ENCODE results near the gene INPP5K.
"Not testable (repeated sequence)": the region's sequence is repeated elsewhere in the genome, so short reads cannot be mapped to it uniquely, and the experiment has no call there.

INPP5K gene

DNA sequence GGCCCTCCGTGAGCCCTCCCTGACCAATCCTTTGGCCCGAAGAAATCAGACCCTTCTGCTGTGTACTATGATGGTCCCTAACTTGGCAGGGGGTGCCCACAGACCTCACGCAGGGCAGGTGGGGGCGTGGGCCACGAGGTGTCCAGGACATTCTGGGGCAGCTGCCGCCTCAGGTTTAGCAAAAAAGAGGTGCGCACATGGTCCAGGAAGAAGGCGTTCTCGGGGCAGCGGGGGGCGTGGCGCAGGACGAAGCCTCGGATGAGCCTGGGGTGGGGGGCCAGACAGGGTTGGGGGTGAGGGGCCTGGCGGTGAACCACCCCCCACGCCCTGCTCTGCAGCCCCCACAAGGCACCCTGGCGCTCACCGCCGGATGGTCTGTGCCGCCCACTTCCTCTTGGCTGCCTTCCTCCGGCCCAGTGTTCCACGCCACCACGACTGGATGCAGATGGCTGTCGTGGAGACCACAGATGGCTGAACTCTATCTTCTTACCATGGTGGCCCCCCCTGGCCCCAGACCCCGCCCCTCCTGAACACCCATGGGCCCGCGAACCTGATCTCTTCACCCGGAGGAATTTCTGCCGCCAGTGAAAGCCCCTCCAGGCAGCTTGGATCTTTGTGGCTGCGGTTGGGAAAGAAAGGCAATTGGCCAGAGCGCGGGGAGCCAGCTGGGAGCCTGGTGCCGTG, 46.2 kb downstream of the INPP5K start:
- in situ Hi-C loops (cut with HindIII; ENCODE audit: low sequenced_read_pairs) = no loop called here

DNA sequence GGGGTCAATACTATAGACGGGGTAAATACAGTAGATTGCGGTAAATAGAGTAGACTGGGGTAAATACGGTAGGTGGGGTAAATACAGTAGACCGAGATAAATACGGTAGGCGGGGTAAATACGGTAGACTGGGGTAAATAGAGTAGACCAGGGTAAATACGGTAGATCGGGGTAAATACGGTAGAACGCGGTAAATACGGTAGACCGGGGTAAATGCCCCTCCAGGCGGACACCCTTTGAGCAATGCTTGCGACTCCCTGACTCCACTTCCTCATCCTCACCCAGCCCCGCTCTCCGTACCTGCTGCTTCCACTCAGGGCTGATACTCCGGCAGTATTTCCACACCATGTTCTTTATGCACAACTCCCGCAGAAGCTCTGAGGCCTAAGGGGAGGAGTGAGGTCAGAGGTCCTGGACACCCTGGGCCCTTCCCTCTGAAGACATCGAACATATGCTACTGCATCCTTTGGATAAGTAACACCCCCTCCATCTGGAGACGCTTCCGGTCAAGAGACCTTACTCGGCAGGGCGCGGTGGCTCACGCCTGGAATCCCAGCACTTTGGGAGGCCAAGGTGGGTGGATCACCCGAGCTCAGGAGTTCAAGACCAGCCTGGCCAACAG, 47.1 kb downstream of the INPP5K start:
- in situ Hi-C loops (cut with HindIII; ENCODE audit: low sequenced_read_pairs) = no loop called here

DNA sequence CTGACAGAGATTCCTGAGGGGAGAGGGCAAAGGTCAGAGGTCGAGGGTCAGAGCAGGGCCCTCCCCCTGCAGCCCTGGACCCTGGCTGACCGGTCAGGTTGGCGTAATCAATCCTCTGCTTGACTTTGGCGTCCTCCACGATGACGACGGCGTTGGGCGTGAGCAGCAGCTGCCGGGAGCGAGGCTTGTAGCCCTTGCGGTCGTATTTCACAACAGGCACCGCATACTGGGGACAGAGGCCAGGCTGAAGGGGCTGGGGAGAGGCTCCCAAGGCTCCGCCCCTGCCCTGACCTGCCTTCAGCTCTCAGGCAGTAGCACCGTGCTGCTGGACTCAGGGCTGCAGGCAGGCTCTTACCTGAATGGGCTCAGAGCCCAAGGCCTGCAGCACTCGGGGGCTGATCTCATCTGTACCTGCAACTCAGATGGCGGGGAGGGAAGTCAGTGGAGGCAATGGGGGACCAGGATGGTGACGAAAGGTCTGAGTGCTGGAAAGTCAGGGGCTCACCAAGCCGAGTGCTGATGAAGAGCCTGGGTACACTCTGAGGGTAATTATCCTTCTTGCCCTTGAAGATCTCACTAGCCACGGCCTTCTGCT, 48.4 kb downstream of the INPP5K start:
- in situ Hi-C loops (cut with HindIII; ENCODE audit: low sequenced_read_pairs) = no loop called here

DNA sequence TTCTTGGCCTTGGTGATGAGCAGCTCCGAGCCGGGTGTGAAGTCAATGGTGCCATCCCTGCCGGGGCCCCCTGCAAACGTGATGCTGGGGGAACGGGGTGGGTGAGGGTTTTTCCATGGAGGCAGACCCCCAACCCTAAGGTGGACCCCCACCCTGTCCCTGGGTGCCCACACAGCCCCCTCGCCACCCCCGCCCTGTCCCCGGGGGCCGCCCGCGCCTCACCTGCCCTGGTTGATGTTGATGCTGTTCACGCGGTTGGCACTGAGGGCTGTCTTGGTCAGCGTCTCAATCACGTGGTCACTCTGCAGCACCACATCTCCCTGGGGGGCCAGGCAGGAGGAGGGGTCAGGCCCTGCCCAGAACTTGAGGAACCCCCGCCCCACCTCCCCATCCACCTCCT, 49.2 kb downstream of the INPP5K start:
- in situ Hi-C loops (cut with HindIII; ENCODE audit: low sequenced_read_pairs) = no loop called here

DNA sequence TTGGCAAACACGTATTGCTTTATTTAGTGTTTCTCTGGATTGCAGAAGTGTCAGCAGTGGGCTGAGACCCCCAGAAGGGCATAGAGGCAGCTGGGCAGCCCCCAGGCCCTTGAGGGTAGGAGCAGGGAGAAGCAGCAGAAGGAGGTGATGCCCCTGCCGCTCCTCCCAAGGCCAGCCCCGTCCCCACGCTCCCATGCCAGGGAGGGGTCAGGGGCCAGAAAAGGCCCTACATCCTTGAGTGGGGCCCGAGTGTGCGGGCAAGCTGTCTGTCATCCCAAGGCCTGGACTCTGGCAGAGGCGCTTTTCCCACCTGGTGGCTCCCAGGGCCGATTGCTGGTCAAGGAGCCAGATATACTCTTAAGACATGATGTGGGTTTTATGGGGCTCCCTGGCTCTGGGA, 52.2 kb downstream of the INPP5K start:
- in situ Hi-C loops (cut with HindIII; ENCODE audit: low sequenced_read_pairs) = no loop called here

DNA sequence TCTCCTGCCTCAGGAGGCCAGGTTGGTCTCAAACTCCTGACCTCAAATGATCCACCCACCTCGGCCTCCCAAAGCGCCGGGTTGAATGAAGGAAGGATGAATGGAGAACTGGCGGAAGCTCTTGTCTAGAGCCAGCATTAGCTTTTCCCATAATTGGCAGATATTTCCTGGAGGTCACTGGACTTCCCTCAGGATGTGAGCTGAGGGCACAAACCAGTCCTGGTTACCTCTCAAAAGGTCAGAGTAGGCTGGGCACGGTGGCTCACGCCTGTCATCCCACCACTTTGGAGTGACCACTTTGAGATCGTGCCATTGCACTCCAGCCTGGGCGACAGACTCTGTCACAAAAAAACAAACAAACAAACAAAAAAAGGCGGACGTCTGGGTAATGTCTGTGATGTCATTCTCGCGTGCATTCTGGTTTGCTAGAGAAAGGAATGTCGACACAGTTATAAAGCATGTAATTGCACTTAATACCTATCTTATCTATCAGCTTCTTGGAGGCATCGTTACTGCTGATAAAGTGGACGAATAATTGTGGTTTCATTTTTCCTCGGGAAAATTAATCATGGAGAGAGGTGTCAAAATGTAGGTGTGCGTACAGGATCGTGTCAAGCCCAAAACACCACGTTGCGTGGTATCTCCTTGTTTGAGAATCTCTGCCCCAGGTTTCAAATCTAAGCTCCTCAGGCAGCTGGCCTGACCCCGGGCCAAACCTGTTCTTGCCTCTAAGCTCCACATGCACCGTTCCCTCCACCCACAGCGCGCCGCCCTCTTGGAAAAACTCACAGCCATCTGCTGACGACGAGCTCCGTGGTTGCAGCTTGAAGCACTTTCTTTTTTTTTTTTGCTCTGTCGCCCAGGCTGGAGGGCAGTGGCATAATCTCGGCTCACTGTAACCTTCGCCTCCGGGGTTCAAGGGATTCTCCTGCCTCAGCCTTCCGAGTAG, 54.0 kb downstream of the INPP5K start:
- in situ Hi-C loops (cut with HindIII; ENCODE audit: low sequenced_read_pairs) = no loop called here

DNA sequence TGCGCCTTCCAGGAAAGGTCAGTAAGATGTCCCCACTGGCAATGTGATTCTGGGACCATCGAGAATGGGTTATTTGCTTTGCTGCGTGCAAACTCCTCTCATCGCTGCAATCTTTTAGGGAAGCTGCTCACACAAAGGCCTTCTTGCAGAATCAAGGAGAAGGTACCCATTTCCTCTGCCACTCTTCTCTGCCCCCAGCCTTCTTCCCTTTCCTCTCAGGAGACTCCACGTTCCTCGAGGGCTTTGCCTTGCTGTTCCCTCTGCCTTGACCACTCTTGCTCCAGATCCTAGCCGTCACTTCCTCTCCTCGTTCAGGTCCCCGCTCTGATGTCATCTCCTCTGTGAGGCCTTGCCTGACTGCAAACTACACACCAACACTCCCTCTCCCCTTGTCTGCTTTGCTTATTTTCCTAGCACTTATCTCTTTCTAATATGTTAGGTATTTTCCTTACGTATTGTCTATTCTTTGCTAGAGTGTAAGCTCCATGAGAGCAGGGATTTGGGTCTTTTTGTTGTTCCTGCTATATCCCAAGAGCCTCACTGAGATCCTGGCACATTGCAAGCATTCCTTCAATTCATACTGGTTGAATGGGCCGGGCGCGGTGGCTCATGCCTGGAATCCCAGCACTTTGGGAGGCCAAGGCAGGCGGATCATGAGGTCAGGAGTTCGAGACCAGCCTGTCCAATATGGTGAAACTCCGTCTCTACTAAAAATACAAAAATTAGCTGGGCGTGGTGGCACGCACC, 55.0 kb downstream of the INPP5K start:
- in situ Hi-C loops (cut with HindIII; ENCODE audit: low sequenced_read_pairs) = no loop called here

DNA sequence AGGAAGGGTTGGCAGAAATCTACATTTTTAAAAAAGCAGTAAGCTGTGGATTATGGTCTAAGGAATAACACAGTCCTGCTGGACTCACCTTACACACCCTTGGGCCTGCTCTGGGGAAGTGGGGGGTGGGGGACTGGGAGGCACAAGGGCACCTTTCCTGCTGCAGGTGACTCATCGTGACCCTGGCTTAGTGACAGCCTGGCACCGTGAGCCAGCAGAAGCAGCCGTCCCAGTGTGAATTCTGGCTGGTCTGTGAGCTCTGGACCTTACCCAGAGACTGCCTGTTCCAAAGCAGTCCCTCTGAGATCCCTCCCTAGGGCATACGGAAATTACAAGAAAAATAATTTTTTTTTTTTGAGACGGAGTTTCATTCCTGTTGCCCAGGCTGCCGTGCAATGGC, 56.2 kb downstream of the INPP5K start:
- in situ Hi-C loops (cut with HindIII; ENCODE audit: low sequenced_read_pairs) = no loop called here

DNA sequence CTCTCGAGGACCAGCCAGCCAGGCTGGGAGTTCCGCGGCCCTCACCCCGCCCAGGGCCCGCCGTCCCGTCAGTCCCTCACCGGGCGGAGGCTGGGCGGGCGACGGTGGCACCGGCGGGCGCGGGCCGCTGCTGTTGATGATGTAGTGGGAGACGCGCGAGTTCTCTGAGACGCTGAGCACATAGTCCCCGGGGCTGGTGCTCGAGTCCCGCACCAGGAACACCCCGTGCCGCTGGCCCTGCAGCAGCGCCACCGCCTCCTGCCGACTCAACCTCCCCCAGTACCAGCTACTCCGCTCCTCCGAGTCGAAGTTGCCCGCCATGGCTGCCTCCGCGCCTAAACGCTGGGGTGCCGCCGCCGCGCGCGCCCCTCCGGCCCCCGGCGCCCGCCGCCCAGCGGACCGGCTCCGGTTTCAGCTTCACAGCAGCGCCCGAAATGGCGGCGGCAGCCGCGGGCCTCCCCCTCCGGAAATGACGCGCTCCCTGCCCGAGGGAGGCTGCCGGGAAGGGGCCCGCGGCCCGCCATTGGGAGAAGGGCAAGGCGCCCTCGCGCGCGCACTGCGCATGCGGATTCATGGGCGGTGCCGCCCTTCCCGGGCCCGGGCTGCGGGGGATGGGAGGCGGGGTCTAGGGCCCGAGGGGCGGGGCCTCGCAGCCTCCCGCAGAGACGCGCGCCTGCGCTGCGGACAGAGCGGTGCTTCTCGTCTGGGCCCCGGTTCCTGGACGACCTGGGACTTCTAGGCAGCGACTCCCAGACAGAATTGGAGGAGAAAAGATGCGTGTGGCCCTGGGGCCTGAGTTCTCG, 60.4 kb downstream of the INPP5K start, which contains the start of gene CRK:
CRK (minus strand) TSS at position 436 of the 803 bp plus-strand sequence; CDS start at position 321, 115 bp downstream.
- in situ Hi-C loops (cut with HindIII; ENCODE audit: low sequenced_read_pairs) = no loop called here

DNA sequence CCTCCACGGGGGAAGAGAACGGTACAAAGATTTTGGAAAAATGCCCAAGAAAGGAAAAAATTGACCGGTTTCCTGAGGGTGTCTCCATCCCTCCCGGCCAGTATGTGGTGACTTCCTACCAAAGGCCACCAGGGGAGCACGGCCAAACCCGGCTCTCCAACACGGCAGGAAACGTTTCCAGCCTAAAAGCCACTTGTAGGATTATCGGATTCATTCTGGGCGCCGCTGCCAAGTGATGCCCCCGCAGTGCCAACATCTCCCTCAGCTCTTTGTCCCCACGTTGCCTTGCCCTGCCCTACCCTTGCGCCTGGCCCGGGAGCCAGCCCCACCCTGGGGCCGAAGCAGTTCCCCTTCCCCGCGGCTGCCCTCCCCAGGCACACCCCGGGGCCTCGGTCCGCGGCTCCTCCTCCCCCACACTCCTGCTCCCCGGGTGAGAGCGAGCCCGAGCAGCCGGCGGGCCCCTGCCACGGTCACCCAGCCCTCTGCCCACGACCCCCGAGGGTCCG, 61.1 kb downstream of the INPP5K start:
- in situ Hi-C loops (cut with HindIII; ENCODE audit: low sequenced_read_pairs) = no loop called here

DNA sequence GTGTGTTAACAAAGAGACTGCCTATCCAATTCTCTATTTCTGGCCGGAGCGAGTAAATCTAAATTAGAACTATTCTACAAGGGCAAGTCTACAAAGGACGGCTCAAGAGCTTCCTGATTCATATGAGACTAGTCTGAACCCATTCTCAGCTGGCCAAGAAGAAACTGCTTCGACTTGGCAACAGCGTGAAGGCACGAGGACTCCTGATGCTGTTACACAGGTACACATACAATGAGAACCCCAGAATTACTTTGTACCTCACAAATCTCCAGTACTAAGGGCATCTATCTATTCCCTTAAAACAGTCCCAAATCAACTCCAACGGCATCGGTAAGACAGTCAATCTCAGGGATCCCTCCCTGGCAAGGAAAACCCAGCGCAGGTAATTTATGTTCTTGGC, 61.9 kb downstream of the INPP5K start:
- in situ Hi-C loops (cut with HindIII; ENCODE audit: low sequenced_read_pairs) = no loop called here

DNA sequence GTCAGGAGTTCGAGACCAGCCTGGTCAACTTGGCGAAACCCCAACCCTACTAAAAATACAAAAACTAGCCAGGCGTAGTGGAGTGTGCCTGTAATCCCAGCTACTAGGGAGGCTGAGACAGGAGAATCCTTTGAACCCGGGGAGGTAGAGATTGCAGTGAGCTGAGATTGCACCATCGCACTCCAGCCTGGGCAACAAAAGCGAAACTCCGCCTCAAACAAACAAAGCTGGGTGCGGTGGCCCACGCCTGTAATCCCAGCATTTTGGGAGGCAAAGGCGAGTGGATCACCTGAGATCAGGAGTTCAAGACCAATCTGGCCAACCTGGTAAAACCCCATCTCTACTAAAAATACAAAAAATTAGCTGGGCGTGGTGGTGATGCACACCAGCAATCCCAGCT, 62.7 kb downstream of the INPP5K start:
- in situ Hi-C loops (cut with HindIII; ENCODE audit: low sequenced_read_pairs) = not testable (repeated sequence)

DNA sequence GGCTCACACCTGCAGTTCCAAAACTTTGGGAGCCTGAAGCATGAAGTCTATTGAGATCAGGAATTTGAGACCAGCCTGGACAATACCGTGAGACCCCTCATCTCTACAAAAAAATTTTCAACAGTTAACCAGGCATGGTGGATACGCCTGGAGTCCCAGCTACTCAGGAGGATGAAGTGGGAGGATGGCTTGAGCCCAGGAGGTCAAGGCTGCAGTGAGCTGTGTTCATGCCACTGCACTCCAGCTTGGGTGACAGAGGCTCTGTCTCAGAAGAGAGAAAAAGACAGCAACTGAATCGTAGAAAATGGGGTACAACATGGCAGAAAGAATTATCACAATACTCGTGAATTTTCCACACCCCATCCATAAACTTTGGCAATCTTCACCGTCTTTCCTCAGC, 63.6 kb downstream of the INPP5K start:
- in situ Hi-C loops (cut with HindIII; ENCODE audit: low sequenced_read_pairs) = no loop called here

DNA sequence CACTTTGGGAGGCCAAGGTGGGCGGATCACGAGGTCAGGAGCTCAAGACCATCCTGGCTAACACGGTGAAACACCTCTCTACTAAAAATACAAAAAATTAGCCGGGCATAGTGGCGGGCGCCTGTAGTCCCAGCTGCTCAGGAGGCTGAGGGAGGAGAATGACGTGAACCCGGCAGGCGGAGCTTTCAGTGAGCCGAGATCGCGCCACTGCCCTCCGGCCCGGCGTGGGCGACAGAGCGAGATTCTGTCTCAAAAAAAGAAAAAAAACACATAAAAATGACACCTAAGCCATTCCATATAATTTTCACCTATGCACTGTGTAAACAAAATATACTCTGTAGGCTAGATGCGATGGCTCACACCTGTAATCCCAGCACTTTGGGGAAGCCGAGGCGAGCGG, 66.2 kb downstream of the INPP5K start:
- in situ Hi-C loops (cut with HindIII; ENCODE audit: low sequenced_read_pairs) = not testable (repeated sequence)

DNA sequence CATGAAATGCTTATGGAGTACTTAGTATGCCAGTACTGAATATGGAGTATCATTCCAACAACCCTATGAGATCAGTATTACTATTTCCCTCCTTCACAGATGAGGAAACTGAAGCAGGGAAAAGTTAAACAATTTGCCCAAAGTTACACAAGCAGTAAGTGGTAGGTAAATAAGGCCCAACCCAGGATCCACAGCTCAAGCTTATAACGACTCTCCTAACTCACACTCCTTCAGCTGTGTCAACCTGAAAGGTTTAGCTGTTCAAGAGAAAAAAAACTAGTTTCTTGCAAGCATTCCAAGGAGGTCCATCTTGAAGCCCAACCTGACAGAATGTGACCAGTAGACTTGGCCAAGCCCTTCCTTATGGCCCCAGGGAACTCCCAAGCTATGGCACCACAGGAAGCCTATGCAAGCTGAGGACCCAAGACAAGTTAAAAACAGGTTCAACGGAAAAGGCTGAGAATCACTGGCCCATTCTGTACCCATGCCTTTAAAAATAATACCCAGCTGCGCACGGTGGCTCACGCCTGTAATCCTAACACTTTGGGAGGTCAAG, 66.9 kb downstream of the INPP5K start:
- in situ Hi-C loops (cut with HindIII; ENCODE audit: low sequenced_read_pairs) = no loop called here

DNA sequence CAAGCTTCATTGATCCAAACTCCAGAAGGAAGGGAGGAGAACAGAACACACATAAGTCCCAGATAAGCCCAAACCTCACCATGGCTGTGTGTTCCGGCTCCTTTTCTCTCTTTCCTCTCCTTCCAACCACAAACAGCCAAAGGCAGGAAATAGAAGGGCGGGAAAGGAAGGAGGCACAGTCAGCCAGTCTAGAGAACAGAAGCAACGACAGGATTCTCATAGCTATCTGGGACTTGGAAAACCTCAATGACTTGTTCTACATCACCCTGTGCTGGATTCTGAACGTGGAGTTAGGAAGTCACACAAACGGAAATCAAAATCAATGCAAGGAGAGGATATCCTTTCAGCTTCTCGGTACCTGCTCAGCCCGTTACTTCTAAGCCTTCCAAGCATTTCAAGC, 69.4 kb downstream of the INPP5K start:
- in situ Hi-C loops (cut with HindIII; ENCODE audit: low sequenced_read_pairs) = no loop called here

DNA sequence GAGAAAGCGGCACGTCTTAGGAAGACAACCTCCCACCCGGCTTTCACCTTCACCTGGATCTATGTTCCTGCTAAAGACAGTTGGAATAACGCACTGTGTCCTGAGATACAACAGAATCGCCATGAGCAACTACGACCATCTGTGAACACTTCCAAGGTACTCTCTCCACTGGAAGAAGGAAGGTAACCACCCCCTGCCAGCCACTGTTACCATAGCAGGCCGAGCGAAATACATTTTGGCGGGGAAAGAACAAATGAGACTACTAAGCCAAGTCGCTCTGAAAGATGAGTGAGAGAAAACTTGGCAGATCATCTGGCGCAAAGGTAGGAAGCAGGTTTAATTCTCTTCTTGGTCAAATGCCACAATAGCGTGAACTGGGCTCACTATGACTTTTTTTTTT, 70.2 kb downstream of the INPP5K start:
- in situ Hi-C loops (cut with HindIII; ENCODE audit: low sequenced_read_pairs) = no loop called here

DNA sequence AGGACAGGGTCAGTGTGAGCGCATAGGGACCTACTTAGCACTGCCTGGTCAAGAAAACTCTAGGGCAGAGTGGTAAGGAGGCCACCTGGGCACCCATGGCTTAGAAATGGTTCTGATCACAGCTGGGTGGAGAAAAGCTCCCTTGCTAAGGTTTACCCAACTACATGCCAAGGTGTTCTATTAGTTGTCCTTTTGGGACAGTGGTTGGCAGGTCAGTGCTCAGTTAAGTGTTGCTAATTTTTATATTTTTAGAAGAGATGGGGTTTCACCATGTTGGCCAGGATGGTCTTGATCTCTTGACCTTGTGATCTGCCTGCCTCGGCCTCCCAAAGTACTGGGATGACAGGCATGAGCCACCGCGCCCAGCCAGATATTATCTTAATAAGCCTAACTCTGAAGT, 70.7 kb downstream of the INPP5K start:
- in situ Hi-C loops (cut with HindIII; ENCODE audit: low sequenced_read_pairs) = not testable (repeated sequence)

Measured in DLD1 (cell line).